ENCODE measurements around the gene CALCOCO1.

- TF ChIP-seq GATA3 (IDR thresholded peaks at IDR 0.05; ENCODE audit: low read depth, low read length) (no peak), GATA2 (IDR thresholded peaks at IDR 0.05; ENCODE audit: low read depth, low read length) (no peak)
Measured at GRCh38 chr12:53684654-53685220, 42.5 kb downstream of the CALCOCO1 start.
